COR-L47 (cell line): ENCODE results near the gene PRRC2B.

Source experiments
- DNase-seq: peaks from one replicate; lab custom pipeline; 2025; lab: John Stamatoyannopoulos, UW

Gene PRRC2B

DNA sequence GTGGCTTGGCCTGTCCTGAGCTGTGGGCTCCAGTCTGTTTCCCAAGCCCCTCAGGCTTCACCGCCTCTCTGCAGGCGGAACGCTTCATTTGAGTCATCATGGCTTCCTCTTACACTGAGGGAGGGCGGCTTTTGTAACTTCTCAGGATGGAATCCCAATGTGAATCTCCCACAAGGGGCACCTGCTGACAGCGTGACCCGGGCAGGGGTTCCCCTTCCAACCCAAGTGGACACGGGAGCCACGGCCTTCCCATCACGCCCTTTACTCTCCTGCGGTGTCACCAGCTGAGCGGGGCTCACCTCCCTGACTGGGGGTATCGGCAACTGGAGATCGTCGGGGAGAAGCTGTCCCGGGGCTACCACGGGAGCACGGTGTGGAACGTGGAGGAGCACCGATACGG is 124.7 kb downstream of the PRRC2B start:
- DNase-seq: no peak

DNA sequence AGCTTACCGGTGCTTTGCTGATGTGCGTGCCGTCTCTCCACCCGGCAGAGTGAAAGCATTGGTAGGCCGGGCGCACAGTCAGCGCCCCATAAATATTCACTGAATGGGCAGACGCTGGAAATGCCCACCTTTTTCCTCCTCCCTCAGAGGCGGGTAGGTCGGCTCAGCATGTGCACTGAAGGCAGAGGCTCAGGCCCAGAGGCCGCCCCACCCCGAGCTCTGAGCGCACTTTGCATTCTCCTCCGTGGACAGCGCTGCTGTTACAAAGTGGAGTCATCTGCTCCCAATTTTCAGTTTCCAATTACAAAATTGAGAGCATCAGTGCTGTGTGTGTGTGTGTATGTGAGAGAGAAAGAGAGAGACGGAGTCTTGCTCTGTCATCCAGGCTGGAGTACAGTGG is 126.6 kb downstream of the PRRC2B start:
- no peak for DNase-seq

DNA sequence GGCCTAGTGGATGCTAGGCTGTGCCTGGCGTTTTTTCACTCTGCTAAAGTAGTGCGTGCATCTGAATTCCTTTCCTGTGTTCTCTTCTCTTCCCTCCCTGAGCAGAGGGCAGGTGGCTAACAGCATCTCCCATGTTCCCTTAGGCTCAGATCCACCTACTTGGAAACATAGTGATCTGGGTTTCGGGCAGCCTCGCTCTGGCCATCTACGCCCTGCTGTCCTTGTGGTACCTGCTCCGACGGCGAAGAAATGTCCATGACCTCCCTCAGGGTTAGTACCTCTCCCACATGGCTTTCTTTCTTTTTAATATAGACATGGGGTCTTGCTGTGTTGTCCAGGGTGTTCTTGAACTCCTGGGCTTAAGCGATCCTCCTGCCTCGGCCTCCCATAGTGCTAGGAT is 127.3 kb downstream of the PRRC2B start:
- DNase-seq: no peak

DNA sequence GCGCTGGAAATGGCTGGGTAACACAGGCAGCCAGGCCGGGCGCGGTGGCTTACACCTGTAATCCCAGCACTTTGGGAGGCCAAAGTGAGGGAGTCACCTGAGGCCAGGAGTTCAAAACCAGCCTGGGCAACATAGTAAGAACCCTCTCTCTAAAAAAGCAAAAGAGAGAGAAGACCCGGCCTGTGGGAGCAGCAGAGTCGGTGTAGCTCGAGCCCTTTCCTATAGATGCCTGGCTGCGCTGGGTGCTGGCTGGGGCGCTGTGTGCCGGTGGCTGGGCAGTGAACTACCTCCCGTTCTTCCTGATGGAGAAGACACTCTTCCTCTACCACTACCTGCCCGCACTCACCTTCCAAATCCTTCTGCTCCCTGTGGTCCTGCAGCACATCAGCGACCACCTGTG is 127.9 kb downstream of the PRRC2B start:
- DNase-seq: no peak

DNA sequence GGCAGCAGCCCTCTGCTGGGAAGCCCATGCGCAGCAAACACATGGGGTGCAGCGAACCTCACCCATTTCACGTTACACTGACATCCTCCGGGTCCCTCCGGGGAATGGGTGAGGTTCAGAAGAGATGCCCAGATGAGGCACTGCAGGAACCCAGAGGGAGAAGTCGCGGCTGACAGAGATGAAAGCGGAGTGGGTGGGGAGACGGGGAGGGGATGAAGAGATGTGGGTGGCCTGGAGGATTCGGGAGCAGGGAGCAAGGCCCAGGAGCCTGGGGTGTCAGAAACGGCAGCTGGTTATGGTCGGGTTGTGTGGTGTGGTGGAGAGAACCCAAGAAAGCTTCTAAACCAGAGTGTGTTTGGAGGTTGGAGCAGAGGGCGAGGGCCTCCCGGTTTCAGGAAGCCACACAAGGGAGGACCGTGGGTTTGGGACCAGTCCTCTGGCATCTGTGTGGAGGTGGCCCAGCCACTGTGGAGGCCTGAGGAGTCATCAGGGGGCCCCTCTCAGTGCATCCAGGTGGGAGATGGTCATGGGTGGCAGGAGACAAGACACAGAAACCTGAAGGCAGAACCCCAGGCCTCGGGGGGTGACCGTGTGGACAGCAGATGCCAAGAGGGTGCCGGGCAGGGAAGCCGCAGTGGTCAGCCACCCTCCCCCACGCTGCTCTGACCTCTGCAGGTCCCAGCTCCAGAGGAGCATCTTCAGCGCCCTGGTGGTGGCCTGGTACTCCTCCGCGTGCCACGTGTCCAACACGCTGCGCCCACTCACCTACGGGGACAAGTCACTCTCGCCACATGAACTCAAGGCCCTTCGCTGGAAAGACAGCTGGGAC is 128.6 kb downstream of the PRRC2B start:
- DNase-seq: no peak

DNA sequence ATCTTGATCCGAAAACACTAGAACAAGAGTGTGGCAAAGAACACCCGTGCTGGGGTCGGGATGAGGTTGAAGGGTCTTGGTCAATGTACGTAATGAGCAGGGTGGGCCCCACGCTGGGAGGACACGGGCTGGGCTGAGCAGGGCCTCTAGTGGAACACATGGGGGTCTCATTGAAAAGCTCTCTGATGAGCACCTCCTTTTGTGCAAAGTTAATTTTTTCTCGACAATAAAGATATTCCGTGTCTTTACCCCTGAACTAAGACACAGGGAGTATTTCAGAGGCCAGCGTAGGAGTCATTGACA is 129.2 kb downstream of the PRRC2B start:
- no peak for DNase-seq

DNA sequence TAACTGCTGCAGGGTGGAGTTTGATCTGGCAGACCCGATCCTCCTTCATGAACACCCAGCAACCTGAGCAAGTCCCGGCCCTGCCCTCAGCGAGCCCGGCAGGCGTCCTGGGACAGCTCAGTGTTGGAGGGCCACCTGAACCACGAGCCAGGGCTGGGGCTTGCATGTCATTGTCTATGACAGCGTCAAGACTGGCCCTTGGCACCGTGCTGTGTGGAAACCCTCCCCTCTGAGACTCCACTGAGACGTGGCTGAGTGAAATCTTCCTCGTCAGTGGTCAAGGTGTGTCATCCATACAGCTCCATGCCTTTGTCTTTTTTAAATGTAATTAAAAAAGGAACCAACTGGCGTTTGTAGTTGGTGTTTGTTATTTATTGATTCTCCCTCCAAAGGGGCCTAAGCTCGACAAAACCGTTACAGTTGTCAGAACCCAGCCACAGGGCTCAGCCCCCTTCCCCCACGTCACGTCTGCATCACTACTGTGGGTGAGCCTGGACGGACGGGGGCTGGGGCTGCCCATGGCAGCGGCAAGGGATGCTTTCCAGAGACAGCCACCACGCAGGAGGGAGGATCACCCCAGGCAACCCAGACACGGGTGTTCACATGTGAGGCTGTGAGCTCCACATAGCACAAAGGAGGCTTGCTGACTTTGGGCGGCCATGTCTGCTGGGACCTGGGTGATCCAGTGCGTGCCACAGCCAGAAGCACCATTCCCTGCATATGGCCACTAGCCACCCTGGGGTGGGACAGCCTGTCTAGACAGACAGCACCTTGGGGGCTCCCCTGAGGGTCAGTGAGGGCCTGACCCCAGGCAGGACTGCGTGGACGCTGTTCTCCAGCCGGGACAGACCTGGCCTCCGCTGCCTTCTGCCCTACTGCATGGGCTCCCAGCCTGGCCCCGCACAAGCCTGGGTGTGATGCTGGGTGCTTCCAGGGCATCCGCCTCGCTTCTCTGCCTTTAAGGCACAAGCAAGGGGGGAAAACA is 129.9 kb downstream of the PRRC2B start:
- DNase-seq: no peak

DNA sequence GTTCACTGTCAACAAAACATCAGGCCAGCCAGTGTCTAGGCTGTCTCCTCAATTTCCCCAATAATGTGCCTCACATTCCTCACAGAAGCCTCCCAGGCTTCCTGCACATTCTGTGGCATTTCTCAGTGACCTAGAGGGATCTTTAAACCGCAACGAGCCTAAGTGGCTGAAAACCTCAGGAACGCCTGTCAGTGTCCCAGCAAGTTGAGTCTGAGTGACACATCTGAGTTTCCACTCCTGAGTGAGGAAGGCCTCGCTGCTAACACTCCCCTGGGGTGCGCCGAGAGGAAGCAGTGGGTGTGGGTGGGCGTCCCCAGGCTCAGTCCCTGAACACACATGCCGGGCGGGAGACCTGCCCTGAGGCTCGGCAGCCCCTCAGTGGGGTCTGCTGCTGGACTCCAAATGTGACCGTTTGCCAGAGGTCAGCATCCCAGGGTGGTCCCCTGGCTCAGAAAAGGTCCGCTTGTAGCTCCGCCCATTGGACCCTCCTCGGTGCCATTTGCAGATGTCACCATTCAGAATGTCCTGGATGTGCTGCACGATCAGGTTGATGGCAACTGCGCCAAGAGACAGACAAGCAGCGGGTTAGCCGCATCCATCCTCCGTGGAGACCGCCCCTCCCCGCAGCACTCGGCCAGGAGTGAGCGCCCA is 130.9 kb downstream of the PRRC2B start:
- DNase-seq: no peak

DNA sequence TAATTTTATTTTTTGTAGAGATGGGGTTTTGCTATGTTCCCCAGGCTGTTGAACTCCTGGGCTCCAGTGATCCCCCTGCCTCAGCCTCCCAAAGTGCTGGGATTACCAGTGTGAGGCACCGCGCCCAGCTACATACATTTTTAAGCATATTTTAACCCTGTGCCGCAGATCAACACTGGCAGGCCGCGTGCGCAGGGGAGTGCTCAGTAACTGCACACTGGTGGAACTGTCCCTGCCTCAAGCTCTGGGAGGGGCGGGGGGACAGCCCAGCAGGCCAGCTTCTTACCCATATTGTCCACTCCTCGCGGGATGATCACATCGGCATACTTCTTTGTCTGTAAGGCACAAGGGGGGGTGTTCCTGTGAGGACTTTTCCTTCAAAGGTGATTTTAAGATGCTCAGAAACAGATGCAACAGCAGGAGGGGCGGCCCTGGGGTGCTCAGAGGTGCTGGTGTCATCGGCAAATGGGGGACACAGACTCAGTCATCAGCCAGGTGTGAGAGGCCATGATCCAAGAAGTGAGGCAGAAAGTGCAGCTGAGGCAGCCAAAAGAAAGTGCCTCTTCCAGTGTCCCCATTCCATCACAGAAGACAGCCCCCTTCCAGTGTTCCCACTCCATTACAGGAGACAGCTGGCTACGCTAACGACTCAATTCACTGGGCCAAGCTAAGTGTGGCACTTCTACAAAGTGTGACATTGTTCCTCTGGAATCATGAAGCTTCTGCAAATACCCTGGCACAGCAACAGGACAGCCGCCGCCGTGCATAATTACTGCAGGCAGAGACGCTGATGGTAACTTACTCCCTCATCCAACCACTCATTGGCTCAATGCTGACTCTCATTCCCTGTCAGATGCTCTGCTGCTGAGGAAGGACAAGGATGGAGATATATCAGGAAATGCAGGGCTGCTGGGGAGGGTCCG is 132.0 kb downstream of the PRRC2B start:
- no peak for DNase-seq

DNA sequence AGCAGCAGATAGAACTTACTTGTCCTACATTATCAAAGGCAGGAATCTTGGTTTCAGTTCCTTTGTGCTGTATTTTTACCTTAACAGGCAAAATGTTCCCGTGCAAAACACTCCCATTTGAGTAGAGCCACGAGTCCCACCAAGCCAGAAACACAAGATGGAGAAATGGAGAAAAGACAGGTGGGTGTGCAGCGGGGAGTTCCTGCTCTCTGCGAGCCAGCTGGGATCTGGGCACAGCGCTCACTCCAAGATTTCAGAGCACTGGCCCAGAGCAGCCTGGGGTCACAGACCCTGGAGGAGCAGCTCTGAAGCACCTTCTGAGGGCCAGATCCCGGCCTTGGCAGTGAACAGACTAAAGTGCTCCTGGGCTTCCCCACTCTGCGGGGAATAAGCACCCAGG is 134.3 kb downstream of the PRRC2B start:
- DNase-seq: no peak

DNA sequence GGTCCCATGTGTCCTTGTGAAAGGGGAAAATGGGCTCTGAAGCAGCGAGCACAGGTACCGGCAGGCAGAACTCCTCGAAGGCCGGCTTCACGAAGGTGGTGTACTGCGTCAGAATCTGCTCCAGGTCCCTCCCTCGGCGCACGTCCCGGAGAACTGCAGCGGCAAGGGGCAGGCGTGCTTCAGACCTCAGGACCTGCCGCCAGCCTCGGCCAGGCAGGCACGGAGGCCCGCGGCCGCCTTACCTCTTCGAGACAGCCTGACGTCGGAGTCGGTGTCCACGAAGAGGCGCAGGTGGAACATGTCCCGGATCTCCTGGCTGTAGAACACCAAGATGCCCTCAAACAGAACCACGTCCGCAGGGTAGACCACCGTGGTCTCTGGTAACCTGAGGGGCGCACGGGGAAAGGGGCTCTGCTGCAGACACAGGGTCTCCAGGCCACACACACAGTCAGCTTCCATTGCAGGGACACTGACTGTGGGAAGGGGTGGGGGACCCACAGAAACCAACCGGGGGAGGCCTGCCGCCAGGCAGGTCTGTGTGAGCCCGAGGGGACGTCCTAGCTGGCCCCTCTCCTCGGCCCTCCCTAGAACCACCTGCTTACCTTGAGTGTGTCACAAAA is 135.1 kb downstream of the PRRC2B start:
- no peak for DNase-seq

DNA sequence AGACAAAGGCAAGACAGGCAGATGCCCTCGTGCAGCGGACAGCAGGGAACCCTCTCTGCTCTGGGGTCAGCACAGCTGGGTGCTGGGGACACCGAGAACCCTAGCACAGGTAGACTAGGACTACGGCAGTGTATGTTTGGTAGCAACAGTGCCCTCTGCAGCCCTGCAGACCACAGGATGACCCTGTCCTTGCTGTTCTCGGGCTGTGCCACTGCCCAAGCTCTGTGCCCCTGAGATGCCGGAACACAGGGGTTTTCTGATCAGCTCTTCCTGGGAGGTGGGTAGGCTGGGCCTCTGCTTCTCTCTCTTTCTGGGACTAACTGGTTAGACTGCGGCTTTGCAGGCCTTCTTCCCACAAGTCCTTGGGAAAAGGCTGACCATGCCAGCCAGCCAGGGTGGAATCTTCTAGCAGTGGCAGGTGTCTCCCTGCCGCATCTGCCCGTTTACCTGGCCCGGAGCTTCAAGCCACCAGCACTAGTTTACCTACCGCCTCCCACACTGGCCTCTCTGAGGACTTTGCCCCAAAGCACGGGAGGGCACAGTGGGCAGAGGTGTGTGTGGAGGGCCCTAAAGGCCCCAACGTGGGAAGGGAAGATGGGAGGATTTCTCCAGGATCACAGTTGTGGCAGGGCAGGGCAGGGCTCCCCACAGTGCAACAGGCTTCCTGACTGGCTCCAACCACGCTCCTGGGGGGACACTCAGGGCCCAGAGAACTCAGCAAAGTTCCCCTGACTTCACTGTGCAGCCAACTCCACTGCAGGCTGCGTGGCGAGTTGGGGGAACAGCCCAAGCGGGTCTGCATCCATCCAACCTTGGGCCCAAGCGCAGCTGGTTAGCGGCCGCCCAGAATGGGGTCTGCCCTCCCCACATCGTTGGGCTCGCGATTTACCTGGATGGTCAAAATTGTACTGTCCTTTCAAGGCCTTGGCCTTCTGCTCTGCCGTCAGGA is 136.0 kb downstream of the PRRC2B start:
- DNase-seq: no peak

DNA sequence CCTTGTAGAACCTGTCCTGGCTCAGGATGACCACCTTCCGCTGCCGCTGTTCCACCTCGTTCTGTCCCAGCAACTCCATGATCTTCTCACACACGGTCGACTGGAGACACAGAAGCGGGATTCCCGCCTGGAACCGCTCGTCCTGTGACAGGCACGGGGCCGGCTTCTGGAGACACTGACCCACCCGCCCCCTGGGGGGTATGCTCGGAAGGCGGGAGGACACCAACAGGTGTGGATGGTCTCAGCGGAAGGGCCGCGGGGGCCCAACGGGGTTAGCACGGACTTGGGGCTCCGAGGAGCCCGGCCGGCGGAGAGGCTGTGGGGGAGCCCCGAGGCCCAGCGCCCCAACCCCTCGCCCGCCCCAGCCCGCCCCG is 136.6 kb downstream of the PRRC2B start:
- peak; percentile 13 for DNase-seq

DNA sequence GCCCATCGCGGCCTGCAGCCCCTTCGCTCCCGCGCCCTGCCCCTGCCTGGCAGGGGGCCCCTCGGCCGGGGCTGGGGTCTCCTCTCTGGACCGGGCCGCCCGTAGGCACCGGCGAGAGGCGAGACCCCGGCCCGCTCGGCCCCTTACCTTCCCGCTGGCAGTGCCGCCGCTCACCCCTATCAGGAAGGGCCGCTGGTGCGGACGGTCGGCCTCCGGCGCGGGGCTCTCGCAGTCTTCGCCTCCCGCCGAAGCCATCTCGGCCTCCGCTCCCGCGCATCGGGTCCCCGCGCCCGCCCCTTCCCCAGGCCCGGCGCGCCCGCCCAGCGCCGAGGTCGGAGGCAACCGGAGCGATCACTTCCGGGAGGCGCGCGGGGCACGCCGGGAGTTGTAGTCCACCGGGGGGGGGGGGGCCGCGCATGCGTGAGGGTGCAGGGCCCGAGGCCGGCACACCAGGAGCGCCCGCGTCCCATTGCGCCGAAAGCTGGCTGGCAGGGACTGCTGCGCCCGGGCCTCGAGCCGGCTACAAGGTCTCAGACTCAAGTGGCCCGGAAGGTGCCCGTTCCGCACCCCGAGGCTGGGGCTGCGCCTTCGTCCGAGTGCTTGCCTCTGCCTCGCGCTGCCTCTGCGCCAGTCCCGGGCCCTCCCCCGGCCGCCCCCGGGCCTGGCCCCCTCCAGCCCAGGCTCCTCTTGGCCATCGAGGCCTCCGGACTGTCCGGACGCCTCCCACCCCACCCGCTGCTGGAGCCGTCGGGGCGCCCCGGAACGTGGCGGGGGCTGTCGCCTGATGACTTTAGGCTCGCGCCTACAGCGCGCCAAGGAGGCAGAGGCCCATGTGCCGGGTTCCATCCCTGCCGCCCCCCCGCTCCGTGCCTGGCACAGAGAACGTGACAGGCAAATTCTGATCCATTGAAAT is 137.3 kb downstream of the PRRC2B start, which contains the start of gene UCK1:
Gene UCK1, minus strand, starts transcription at position 344 of the 913 bp plus-strand sequence. Its CDS starts 89 bp downstream, at position 255.
- DNase-seq: peak; percentile 82

DNA sequence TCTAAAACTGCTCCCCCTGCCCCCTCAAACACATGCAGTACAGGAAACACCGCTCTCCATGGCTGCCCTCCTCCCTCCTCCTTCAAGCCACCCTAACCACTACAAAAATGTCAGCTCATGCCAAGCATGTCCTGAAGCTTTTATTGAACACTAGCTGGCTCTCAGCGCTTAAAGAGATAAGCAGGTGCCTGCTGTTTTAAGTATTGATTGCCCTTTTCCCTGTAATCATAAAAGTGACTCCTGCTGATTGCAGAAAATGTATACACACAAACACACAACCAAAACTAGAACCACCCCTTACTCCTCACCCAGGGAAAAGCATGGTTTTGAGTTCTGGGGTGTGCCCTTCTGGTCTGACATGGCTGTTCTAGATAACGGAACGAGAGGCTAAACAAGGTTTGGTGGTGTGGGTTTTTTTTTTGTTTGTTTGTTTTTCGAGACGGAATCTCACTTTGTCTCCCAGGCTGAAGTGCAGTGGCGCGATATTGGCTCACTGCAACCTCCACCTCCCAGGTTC is 140.9 kb downstream of the PRRC2B start:
- peak; percentile 26 for DNase-seq

DNA sequence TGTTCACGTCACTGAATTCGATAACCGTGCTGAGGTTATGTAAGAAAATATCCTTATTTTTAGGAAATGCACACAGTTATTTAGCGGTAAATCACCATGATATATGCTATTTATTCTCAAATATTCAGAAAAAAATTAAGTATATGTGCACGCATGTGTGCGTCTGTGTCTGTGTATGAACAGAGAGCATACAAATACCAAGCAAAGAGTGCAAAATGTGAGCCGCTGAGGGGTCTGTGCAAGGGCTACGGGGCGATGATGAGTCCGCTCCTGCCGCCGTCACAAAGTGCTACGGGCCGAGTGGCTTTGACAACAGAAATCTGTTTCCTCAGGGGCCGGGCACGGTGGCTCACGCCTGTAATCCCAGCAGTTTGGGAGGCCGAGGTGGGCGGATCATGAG is 144.1 kb downstream of the PRRC2B start:
- DNase-seq: no peak

DNA sequence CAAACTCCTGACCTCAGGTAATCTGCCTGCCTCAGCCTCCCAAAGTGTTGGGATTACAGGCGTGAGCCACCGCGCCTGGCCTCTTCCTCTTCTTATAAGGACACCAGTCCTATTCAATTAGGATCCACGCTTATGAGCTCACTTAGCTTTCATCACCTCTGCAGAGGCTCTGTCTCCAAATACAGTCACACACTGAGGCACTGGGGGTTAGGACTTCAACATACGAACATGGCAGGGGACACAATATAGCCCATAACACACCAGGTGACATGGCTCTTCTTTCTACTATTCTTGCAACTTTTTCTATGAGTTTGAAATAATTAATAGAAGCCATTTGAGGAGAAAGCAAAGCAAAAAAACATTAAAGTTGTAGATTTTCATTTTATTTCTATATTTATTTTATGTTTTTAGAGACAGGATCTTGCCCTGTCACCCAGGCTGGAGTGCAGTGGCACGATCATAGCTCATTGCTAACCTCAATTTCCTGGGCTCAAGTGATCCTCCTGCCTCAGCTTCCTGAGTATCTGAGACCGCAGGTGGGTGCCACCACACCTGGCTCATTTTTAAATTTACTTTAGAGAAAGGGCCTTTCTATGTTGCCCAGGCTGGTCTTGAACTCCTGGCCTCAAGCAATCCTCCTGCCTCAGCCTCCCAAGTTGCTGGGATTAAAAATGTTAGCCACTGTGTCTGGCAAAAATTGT is 145.5 kb downstream of the PRRC2B start:
- DNase-seq: no peak

DNA sequence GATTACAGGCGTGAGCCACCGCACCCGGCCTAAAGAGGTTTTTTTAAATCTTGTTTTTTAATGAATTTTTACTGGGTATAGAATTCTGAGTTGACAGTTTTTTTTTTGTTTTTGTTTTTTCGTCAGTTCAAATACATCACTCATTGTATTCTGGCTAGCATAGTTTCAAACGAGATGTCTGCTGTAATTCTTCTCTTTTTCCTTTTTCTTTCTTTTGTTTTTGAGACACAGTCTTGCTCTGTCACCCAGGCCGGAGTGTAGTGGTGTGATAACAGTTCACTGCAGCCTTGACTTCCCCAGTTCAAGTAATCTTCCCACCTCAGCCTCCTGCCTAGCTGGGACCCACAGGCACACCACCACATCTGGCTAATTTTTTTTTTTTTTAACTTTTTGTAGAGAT is 149.3 kb downstream of the PRRC2B start:
- DNase-seq: no peak
